Left ventricle myocardium inferior (tissue), 1 donor: ENCODE data around the gene EYA2. TPM values are rescaled to one million over a fixed set of nuclear protein-coding genes. Genes with fewer than 3 reads are reported as not detected.

Source experiments
- DNase-seq: peaks from one replicate; pipeline ENCODE4 v3.0.0-alpha.2; 2020
- H3K27ac ChIP-seq: fragments of 200-600 bp; replicated peaks from 2 replicates; pipeline ENCODE4 v1.8.0; 2021
- H3K27me3 ChIP-seq: fragments of 200-600 bp; 2 replicates; pipeline ENCODE4 v1.8.0; 2021; ENCODE audit warnings: low read depth
- H3K36me3 ChIP-seq: fragments of 200-600 bp; 2 replicates; pipeline ENCODE4 v1.8.0; 2021
- H3K4me1 ChIP-seq: fragments of 200-600 bp; 2 replicates; pipeline ENCODE4 v1.8.0; 2021
- H3K4me3 ChIP-seq: fragments of 200-600 bp; 2 replicates; pipeline ENCODE4 v1.8.0; 2021; ENCODE audit warnings: mild to moderate bottlenecking, moderate library complexity
- H3K9me3 ChIP-seq: fragments of 200-600 bp; replicated peaks from 2 replicates; pipeline ENCODE4 v1.8.0; 2021
- intact Hi-C: fragments of 100-400 bp; cut with micrococcal nuclease; formaldehyde crosslinking; loops from one replicate; pipeline ENCODE4 v1.11.0; 2022
- total RNA-seq: library from RNA; stranded (reverse); fragmentation: NEBNext Ultra II Directional; extraction: Animal tissue kit (Norgen Biotek cat#: 25700); gene quantifications from one replicate; pipeline ENCODE4 v1.2.1, GENCODE V29; 2021
- TF ChIP-seq, protein P1 (sequence below): fragments of 200-600 bp; IDR thresholded peaks from 2 replicates; pipeline ENCODE4 v1.8.0; 2021; ENCODE audit warnings: antibody characterized with exemption, mild to moderate bottlenecking, borderline replicate concordance
- donor health status: DM: no; HTN: yes; CAD: no; lungs with severe emphysema.

Gene EYA2
- total RNA-seq, 1 donor from 2014 or later: 0.63 TPM

DNA sequence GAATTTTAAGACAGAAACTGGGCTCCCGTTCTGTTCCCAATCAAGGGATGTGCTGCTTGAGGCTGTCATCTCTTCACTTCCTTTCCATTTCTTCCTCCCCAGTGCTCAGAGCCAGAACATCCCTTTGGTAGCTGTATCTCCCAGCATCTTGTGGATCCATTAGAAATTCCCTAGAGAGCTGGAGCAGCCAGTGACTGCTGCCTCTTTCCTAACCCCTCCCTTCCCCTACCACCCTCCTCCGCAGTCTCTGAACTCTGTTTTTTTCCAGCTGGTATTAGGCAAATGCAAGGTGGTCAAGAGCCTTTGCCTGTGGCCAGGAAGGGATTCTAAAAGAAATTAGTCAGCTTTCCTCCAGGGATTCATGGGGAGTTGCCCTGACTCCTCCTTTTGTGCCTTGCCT, 208.0 kb downstream of the EYA2 start:
- Histone ChIP-seq H3K27me3 (peaks cover 22% of the 10 kb centered on the region), H3K4me3 (no peak overlapping the region), H3K27ac (peak overlapping the region; percentile 52), H3K4me1 (peaks cover 10% of the 10 kb centered on the region), H3K36me3 (no peaks in the 10 kb centered on the region), H3K9me3 (peaks cover 30% of the 10 kb centered on the region)
- TF ChIP-seq, protein P1, sequence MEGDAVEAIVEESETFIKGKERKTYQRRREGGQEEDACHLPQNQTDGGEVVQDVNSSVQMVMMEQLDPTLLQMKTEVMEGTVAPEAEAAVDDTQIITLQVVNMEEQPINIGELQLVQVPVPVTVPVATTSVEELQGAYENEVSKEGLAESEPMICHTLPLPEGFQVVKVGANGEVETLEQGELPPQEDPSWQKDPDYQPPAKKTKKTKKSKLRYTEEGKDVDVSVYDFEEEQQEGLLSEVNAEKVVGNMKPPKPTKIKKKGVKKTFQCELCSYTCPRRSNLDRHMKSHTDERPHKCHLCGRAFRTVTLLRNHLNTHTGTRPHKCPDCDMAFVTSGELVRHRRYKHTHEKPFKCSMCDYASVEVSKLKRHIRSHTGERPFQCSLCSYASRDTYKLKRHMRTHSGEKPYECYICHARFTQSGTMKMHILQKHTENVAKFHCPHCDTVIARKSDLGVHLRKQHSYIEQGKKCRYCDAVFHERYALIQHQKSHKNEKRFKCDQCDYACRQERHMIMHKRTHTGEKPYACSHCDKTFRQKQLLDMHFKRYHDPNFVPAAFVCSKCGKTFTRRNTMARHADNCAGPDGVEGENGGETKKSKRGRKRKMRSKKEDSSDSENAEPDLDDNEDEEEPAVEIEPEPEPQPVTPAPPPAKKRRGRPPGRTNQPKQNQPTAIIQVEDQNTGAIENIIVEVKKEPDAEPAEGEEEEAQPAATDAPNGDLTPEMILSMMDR: no peak
- intact Hi-C loops: no loop called here
- DNase-seq: no peak

- Histone ChIP-seq H3K9me3 (peaks cover 49% of the 10 kb centered on the region), H3K4me3 (no peak overlapping the region), H3K27ac (no peak overlapping the region), H3K27me3 (no peaks in the 10 kb centered on the region), H3K36me3 (no peaks in the 10 kb centered on the region), H3K4me1 (peaks cover 10% of the 10 kb centered on the region)
- no peak for DNase-seq
- intact Hi-C loops: no loop called here
- TF ChIP-seq, protein P1: no peak
Measured at GRCh38 chr20:47106786-47107185, 212.1 kb downstream of the EYA2 start.

DNA sequence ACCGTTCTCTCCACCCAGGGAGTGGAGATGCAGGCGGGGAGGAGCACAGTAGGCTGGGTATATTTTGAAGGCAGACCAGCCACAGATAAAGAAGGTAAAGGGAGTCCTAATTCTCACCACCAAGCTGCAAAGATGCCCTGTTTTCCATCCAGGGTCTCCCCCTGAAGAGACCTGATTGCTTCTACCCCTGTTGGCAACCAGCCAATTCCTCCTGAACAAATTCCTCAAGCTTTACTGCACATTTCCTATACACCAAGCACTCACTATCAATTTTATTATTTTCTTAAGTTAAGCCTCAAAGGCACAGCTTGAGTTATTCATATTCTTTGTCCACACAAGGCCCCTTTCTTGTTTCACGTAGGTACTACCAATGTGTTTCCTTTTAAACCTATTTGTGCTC, 214.4 kb downstream of the EYA2 start:
- TF ChIP-seq, protein P1: no peak
- DNase-seq: no peak
- no peaks in the 10 kb centered on the region for H3K4me1 ChIP-seq

DNA sequence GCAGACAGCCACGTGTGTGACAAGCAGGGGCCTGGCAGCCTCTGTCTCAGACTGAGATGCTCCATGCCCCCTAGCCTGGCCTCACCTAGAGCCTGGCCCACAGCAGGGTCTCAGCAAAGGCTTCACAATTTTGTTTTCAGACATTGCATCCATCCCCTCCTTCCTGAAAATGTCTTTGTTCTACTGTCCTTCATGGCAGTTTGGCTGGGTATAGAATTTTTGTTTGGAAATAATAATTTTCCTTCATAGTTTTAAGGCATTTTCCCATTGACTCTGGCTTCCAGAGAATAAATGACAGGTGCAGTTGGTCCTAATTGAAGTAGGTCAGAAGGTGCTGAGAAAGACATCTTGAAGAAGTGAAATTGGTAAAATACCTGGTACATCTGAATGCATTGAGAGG, 216.2 kb downstream of the EYA2 start:
- no peak overlapping the region for H3K27ac ChIP-seq
- H3K4me1 ChIP-seq: no peaks in the 10 kb centered on the region
- H3K9me3 ChIP-seq: peaks cover 32% of the 10 kb centered on the region
- no peak overlapping the region for H3K4me3 ChIP-seq
- no peak for DNase-seq
- H3K27me3 ChIP-seq: peaks cover 5% of the 10 kb centered on the region
- TF ChIP-seq, protein P1: no peak
- H3K36me3 ChIP-seq: no peaks in the 10 kb centered on the region
- intact Hi-C loops: no loop called here

More for the DNA sequence above, 214.4 kb downstream of the EYA2 start:
- no peaks in the 10 kb centered on the region for H3K36me3 ChIP-seq
- peaks cover 4% of the 10 kb centered on the region for H3K27me3 ChIP-seq
- H3K27ac ChIP-seq: no peak overlapping the region
- no peak overlapping the region for H3K4me3 ChIP-seq
- intact Hi-C loops: no loop called here
- H3K9me3 ChIP-seq: peaks cover 32% of the 10 kb centered on the region

- DNase-seq: no peak
- TF ChIP-seq, protein P1: no peak
- Histone ChIP-seq H3K9me3 (peaks cover 32% of the 10 kb centered on the region), H3K36me3 (no peaks in the 10 kb centered on the region), H3K27ac (no peak overlapping the region), H3K4me1 (no peaks in the 10 kb centered on the region), H3K4me3 (no peak overlapping the region), H3K27me3 (peaks cover 5% of the 10 kb centered on the region)
- intact Hi-C loops: no loop called here
Measured at GRCh38 chr20:47111576-47111975, 216.9 kb downstream of the EYA2 start.
